A549 (cell line): ENCODE measurements around the gene ZNF365. TPM values are rescaled to one million over a fixed set of nuclear protein-coding genes. Genes with fewer than 3 reads are reported as not detected.

Source experiments
- ATAC-seq, 2 experiments: fragments of 200-7000 bp in 1 of 2; fragments of >200 bp in 1 of 2; cut with Nextera tagmentation in 1 of 2; cut with Tn5 transposase in 1 of 2; 3 replicates each; pipeline versions ENCODE4 v1.8.0 to v1.9.1; 2018 to 2020; ENCODE audit warnings: mild to moderate bottlenecking in 1 of 2, moderate library complexity in 1 of 2
- CTCF ChIA-PET: fragments of 300-600 bp; sonication (Branson Sonifier 250); formaldehyde crosslinking; extraction: SDS; loops from one replicate; lab custom pipeline; 2021; ENCODE audit warnings: antibody characterized with exemption, inconsistent platforms; lab: Yijun Ruan, JAX
- POLR2A ChIA-PET: fragments of 350-600 bp; formaldehyde crosslinking; extraction: SDS; loops from one replicate; lab custom pipeline; 2021; ENCODE audit warnings: antibody characterized with exemption, inconsistent platforms; lab: Yijun Ruan, JAX
- DNase-seq, 2 experiments: peaks; one replicate each; pipeline versions ENCODE4 v3.0.0 to v3.0.0-alpha.2; 2011 to 2016; ENCODE audit warnings: low read depth in 1 of 2, low spot score in 1 of 2
- FAIRE-seq: peaks from 2 replicates; lab custom pipeline; 2011; peaks lifted over from hg19 to GRCh38; lab: Jason Lieb, UNC
- H3K27ac ChIP-seq, 2 experiments: fragments of >200 bp; sonication (Bioruptor Twin); formaldehyde crosslinking; 3 replicates each; pipeline ENCODE4 v1.5.1; 2016 to 2017
- H3K4me1 ChIP-seq: fragments of >200 bp; sonication (Bioruptor Twin); formaldehyde crosslinking; 3 replicates; pipeline ENCODE4 v1.6.1; 2016
- H3K4me2 ChIP-seq: fragments of >200 bp; sonication (Bioruptor Twin); formaldehyde crosslinking; 3 replicates; pipeline ENCODE4 v1.6.1; 2016
- H3K4me3 ChIP-seq: fragments of >200 bp; sonication (Bioruptor Twin); formaldehyde crosslinking; 3 replicates; pipeline ENCODE4 v1.5.1; 2016
- H3K9me3 ChIP-seq: fragments of >200 bp; sonication (Bioruptor Twin); formaldehyde crosslinking; 3 replicates; pipeline ENCODE4 v1.6.1; 2016
- ATOH8 ChIP-seq: fragments of 250-450 bp; sonication (Bioruptor Pico); IDR thresholded peaks from 2 replicates; pipeline ENCODE4 v1.5.0; 2020; ENCODE audit warnings: low read depth, mild to moderate bottlenecking, moderate library complexity
- CEBPB ChIP-seq, 2 experiments: fragments of >200 bp in 1 of 2; sonication (Bioruptor Twin) in 1 of 2; formaldehyde crosslinking in 1 of 2; IDR thresholded peaks; 2 replicates each; pipeline ENCODE4 v1.6.1; 2012 to 2016
- CHD4 ChIP-seq: fragments of 200-600 bp; sonication (generic); IDR thresholded peaks from 2 replicates; pipeline ENCODE4 v1.6.1; 2016; ENCODE audit warnings: antibody characterized with exemption, mild to moderate bottlenecking, borderline replicate concordance
- FOSB ChIP-seq: fragments of 250-450 bp; sonication (Bioruptor Pico); IDR thresholded peaks from 2 replicates; pipeline ENCODE4 v1.5.0; 2020; ENCODE audit warnings: mild to moderate bottlenecking, moderate library complexity
- HDAC2 ChIP-seq: fragments of 200-600 bp; sonication (generic); IDR thresholded peaks from 2 replicates; pipeline ENCODE4 v1.6.1; 2016
- HOXB13 ChIP-seq: fragments of 250-450 bp; sonication (Bioruptor Pico); IDR thresholded peaks from 2 replicates; pipeline ENCODE4 v1.5.0; 2020; ENCODE audit warnings: low read depth, mild to moderate bottlenecking, moderate library complexity
- KDM1A ChIP-seq: fragments of 200-600 bp; sonication (generic); IDR thresholded peaks from 2 replicates; pipeline ENCODE4 v1.6.1; 2016; ENCODE audit warnings: low read depth, mild to moderate bottlenecking
- MAZ ChIP-seq: fragments of 150-350 bp; IDR thresholded peaks from 2 replicates; pipeline ENCODE4 v1.6.1; 2014; ENCODE audit warnings: antibody characterized with exemption, low read depth, low read length, borderline replicate concordance
- NR3C1 ChIP-seq: fragments of >200 bp; sonication (Bioruptor Twin); formaldehyde crosslinking; IDR thresholded peaks from 3 replicates; pipeline ENCODE4 v1.6.1; 2017
- POLR2AphosphoS2 ChIP-seq: conservative IDR thresholded peaks from 2 replicates; pipeline ENCODE4 v1.6.1; 2012; ENCODE audit warnings: low read length, improper control_type of control experiment, inconsistent platforms
- RAD21 ChIP-seq, 2 experiments: fragments of >200 bp in 1 of 2; sonication (Bioruptor Twin) in 1 of 2; formaldehyde crosslinking in 1 of 2; IDR thresholded peaks in 1 of 2; conservative IDR thresholded peaks in 1 of 2; 2 replicates in 1 of 2; 3 replicates in 1 of 2; pipeline ENCODE4 v1.6.1; 2012 to 2018; ENCODE audit warnings: inconsistent platforms in 1 of 2
- SMC3 ChIP-seq: fragments of >200 bp; sonication (Bioruptor Twin); formaldehyde crosslinking; IDR thresholded peaks from 3 replicates; pipeline ENCODE4 v1.6.1; 2018; ENCODE audit warnings: inconsistent platforms
- SREBF2 ChIP-seq: fragments of 450-650 bp; IDR thresholded peaks from 2 replicates; pipeline ENCODE4 v1.6.1; 2014; ENCODE audit warnings: mild to moderate bottlenecking, moderate library complexity
- TP53 ChIP-seq: fragments of 250-450 bp; sonication (Bioruptor Pico); IDR thresholded peaks from 2 replicates; pipeline ENCODE4 v1.5.0; 2021; ENCODE audit warnings: mild to moderate bottlenecking, moderate library complexity
- ZNF302 ChIP-seq: fragments of 250-450 bp; sonication (Bioruptor Pico); IDR thresholded peaks from 2 replicates; pipeline ENCODE4 v1.9.0; 2021; ENCODE audit warnings: inconsistent platforms, mild to moderate bottlenecking, moderate library complexity
- ZSCAN20 ChIP-seq: fragments of 250-450 bp; sonication (Bioruptor Pico); IDR thresholded peaks from 2 replicates; pipeline ENCODE4 v1.8.0; 2022; ENCODE audit warnings: mild to moderate bottlenecking, moderate library complexity
- WGBS: methylation state at CpG from one replicate; pipeline ENCODE4 v1.1.6; 2017; ENCODE audit errors: missing lambda C conversion rate; 5-methylcytosine and 5-hydroxymethylcytosine counted together
- polyA plus RNA-seq, 4 experiments: library from polyadenylated mRNA; depleted of rRNA in 3 of 4; stranded (reverse); fragments of >200 nt; fragmentation: RNase III in 1 of 4; extraction: RNeasy Plus Mini Kit Qiagen cat#74134 plus additional on column Dnase treatment in 1 of 4; gene quantifications; 2 replicates in 3 of 4; 3 replicates in 1 of 4; pipeline ENCODE4 v1.2.3, GENCODE V29; 2011 to 2017

Gene ZNF365
- polyA plus RNA-seq, 2 of the 4 experiments (the other 2 are of a cell fraction), result 1.3 to 1.5 TPM

- peaks cover 7% of the 10 kb centered on the region; the same call in 1 of the 3 replicates for H3K9me3 ChIP-seq
- CTCF ChIA-PET, result interaction anchor here (0.6 to 1.2 kb wide), 8 partner anchors 10 to 149 kb away, joined by 3 to 7 read pairs (median 3); no protein-coding TSS in a partner anchor
- no peak overlapping the region for H3K4me3 ChIP-seq
- FAIRE-seq, result no peak
- TF ChIP-seq ZSCAN20 (no peak), FOSB (CRISPR knock-in tag) (no peak)
- ATAC-seq, result no peak
- POLR2A ChIA-PET, result no interaction called here
- 10% methylated on average over 2 of the region's 2 CpGs for WGBS
- H3K4me1 ChIP-seq, result no peaks in the 10 kb centered on the region
- H3K4me2 ChIP-seq, result no peak overlapping the region
- DNase-seq, result no peak
- H3K27ac ChIP-seq, result no peak overlapping the region
These were observed 39.5 kb downstream of the ZNF365 start for GRCh38 chr10:62413652-62414051.

- ChIA-PET CTCF (interaction anchor here (0.6 to 1.2 kb wide), 7 partner anchors 9 to 616 kb away, joined by 3 to 7 read pairs (median 3); no protein-coding TSS in a partner anchor), POLR2A (no interaction called here)
- peak; percentile 39 to 49; a peak in 1 of 6 replicates for ATAC-seq
These were observed 40.2 kb downstream of the ZNF365 start for GRCh38 chr10:62414359-62414758.

GRCh38 chr10:62422068-62422590, 48.0 kb downstream of the ZNF365 start:
- FAIRE-seq, result no peak
- Histone ChIP-seq H3K27ac (no peak overlapping the region), H3K4me3 (no peak overlapping the region), H3K4me2 (no peak overlapping the region), H3K9me3 (no peaks in the 10 kb centered on the region), H3K4me1 (peaks cover 18% of the 10 kb centered on the region)
- POLR2A ChIA-PET, result no interaction called here
- 12% methylated on average over 1 of the region's 1 CpG for WGBS
- CTCF ChIA-PET, result interaction anchor here (1.4 to 2.2 kb wide), 2 partner anchors 8 to 15 kb away, joined by 7 to 11 read pairs; no protein-coding TSS in a partner anchor
- TF ChIP-seq SMC3 (no peak), POLR2AphosphoS2 (no peak), ATOH8 (no peak), NR3C1 (no peak), HOXB13 (no peak), KDM1A (no peak)
- no peak; a peak in 1 of 6 replicates for ATAC-seq
- DNase-seq, result no peak

More at GRCh38 chr10:62414359-62414758, 40.2 kb downstream of the ZNF365 start:
- WGBS, result 28% methylated on average over 1 of the region's 1 CpG
- Histone ChIP-seq H3K9me3 (peaks cover 7% of the 10 kb centered on the region; the same call in 1 of the 3 replicates), H3K4me3 (no peak overlapping the region), H3K4me2 (no peak overlapping the region)
- no peak for DNase-seq
- TF ChIP-seq CEBPB (IDR thresholded peaks at IDR 0.05) (no peak), TP53 (CRISPR knock-in tag) (no peak), RAD21 (conservative IDR thresholded peaks at IDR 0.05 in 1 of 2, IDR thresholded peaks at IDR 0.05 in 1 of 2) (peak in 1 of 2 experiments; percentile 19; a peak in 1 of 5 replicates), HDAC2 (no peak), SREBF2 (no peak), ZNF302 (CRISPR knock-in tag) (no peak), MAZ (no peak)
- TF ChIP-seq, all 56 proteins: peak for 1
- no peak for FAIRE-seq
- H3K27ac ChIP-seq, result no peak overlapping the region
- no peaks in the 10 kb centered on the region for H3K4me1 ChIP-seq

GRCh38 chr10:62424026-62424425, 49.9 kb downstream of the ZNF365 start:
- no peak overlapping the region for H3K4me2 ChIP-seq
- DNase-seq (no peak), FAIRE-seq (no peak), ATAC-seq (no peak)
- no peak overlapping the region for H3K27ac ChIP-seq
- CTCF ChIA-PET, result interaction anchor here (0.9 to 2.2 kb wide), 3 partner anchors 10 to 160 kb away, joined by 3 to 7 read pairs (median 7); no protein-coding TSS in a partner anchor
- peaks cover 21% of the 10 kb centered on the region for H3K4me1 ChIP-seq
- H3K9me3 ChIP-seq, result 0 out of 3 replicates have a peak, but pooled peaks cover 7% of the 10 kb centered on the region
- H3K4me3 ChIP-seq, result no peak overlapping the region
- 62% methylated on average over 1 of the region's 1 CpG for WGBS
- 0 out of 3 replicates have a peak, but pooled peaks have one; percentile 8 for TF ChIP-seq SMC3
- peak in 1 of 2 experiments; percentile 15; a peak in 1 of 5 replicates for TF ChIP-seq RAD21 (conservative IDR thresholded peaks at IDR 0.05 in 1 of 2, IDR thresholded peaks at IDR 0.05 in 1 of 2)
- no peak for TF ChIP-seq CHD4
- POLR2A ChIA-PET, result no interaction called here
